ENCODE results near the gene XPC.

The XPC gene

DNA sequence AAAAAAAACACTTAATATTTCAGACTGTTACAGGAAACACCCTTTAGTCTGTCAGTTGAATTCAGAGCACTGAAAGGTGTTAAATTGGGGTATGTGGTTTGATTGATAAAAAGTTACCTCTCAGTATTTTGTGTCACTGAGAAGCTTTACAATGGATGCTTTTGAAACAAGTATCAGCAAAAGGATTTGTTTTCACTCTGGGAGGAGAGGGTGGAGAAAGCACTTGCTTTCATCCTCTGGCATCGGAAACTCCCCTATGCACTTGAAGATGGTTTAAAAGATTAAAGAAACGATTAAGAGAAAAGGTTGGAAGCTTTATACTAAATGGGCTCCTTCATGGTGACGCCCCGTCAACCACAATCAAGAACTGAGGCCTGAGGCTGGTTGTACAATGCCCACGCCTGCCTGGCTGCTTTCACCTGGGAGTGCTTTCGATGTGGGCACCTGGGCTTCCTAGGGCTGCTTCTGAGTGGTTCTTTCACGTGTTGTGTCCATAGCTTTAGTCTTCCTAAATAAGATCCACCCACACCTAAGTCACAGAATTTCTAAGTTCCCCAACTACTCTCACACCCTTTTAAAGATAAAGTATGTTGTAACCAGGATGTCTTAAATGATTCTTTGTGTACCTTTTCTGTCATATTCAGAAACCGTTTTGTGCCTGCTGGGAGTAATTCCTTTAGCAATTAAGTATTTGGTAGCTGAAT lies 35.7 kb downstream of the XPC start:
- TF ChIP-seq, protein P1, sequence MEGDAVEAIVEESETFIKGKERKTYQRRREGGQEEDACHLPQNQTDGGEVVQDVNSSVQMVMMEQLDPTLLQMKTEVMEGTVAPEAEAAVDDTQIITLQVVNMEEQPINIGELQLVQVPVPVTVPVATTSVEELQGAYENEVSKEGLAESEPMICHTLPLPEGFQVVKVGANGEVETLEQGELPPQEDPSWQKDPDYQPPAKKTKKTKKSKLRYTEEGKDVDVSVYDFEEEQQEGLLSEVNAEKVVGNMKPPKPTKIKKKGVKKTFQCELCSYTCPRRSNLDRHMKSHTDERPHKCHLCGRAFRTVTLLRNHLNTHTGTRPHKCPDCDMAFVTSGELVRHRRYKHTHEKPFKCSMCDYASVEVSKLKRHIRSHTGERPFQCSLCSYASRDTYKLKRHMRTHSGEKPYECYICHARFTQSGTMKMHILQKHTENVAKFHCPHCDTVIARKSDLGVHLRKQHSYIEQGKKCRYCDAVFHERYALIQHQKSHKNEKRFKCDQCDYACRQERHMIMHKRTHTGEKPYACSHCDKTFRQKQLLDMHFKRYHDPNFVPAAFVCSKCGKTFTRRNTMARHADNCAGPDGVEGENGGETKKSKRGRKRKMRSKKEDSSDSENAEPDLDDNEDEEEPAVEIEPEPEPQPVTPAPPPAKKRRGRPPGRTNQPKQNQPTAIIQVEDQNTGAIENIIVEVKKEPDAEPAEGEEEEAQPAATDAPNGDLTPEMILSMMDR (IDR thresholded peaks at IDR 0.05; ENCODE audit: low read depth, low read length, missing control alignments): no peak
- DNase-seq (ENCODE audit: low read depth): no peak
- H3K4me3 ChIP-seq (ENCODE audit: low read depth, low read length): no peak overlapping the region
- in situ Hi-C loops (cut with HindIII; ENCODE audit: low sequenced_read_pairs): no loop called here

DNA sequence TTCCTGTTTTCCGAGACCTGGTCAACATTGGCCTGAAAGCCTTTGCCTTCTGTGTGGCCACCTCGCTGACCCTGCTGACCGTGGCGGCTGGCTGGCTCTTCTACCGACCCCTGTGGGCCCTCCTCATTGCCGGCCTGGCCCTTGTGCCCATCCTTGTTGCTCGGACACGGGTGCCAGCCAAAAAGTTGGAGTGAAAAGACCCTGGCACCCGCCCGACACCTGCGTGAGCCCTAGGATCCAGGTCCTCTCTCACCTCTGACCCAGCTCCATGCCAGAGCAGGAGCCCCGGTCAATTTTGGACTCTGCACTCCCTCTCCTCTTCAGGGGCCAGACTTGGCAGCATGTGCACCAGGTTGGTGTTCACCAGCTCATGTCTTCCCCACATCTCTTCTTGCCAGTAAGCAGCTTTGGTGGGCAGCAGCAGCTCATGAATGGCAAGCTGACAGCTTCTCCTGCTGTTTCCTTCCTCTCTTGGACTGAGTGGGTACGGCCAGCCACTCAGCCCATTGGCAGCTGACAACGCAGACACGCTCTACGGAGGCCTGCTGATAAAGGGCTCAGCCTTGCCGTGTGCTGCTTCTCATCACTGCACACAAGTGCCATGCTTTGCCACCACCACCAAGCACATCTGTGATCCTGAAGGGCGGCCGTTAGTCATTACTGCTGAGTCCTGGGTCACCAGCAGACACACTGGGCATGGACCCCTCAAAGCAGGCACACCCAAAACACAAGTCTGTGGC lies 36.6 kb downstream of the XPC start:
- no peak overlapping the region for H3K4me3 ChIP-seq (ENCODE audit: low read depth, low read length)
- DNase-seq (ENCODE audit: low read depth): no peak
- TF ChIP-seq, protein P1 (IDR thresholded peaks at IDR 0.05; ENCODE audit: low read depth, low read length, missing control alignments): no peak
- in situ Hi-C loops (cut with HindIII; ENCODE audit: low sequenced_read_pairs): no loop called here

DNA sequence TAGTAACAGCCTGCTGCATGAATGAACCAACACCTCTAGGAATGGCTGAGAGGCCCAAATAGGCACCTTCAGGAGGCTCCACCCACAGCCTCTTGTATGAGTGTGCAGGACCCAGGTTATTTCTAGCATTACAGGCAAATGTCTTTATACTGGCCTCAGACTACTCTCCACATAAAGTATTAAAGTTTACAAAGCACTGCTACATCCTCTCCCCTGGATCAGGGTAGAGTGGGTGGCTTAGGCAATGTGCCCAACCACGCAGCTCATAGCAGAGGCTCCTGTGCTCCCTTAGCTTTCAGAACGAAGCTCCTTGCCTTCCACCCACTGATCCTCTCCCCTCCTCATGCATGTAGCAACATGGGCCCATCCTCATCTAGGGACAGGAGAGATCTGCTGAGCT lies 37.3 kb downstream of the XPC start:
- in situ Hi-C loops (cut with HindIII; ENCODE audit: low sequenced_read_pairs): no loop called here
- no peak for DNase-seq (ENCODE audit: low read depth)
- TF ChIP-seq, protein P1 (IDR thresholded peaks at IDR 0.05; ENCODE audit: low read depth, low read length, missing control alignments): no peak
- H3K4me3 ChIP-seq (ENCODE audit: low read depth, low read length): no peak overlapping the region

DNA sequence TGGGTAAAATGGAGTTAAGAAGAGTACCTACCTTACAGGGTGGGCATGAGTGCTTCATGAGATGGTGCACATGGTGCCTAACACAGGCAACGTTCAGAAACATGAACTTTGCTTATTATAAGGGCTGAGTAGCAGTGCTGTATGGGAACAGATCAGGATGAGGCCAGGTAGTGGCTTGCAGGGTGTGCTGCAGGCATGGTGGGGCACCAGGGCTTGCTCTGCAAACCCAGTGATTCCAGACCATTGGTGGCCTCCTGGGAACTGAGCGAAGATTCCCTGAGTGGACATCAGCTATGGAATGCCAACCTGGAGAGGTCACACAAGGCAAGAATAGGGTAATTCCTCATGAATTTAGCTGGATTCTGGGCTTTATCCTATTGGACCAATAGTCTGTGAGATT lies 37.7 kb downstream of the XPC start:
- no peak for DNase-seq (ENCODE audit: low read depth)
- in situ Hi-C loops (cut with HindIII; ENCODE audit: low sequenced_read_pairs): no loop called here
- no peak overlapping the region for H3K4me3 ChIP-seq (ENCODE audit: low read depth, low read length)
- TF ChIP-seq, protein P1 (IDR thresholded peaks at IDR 0.05; ENCODE audit: low read depth, low read length, missing control alignments): no peak

DNA sequence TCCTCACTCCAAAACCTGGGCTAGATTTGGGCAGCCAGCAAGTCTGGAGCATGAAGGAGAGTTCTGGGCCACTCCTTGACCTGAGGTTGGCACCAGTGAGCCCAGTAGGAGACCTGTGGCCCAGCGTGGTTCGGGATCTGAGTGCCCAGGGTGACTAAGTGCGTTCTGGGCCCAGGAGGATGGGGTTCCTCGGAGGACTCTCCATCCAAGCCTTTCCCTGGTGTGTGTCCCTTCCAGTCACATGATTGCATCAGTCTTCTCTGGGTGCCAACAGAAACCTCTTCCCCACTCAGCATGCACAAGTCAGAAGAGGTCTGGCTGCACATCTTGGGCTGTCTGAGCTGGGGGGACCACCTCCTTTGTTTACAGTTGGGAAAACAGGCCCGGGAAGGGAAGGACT lies 38.6 kb downstream of the XPC start:
- no peak overlapping the region for H3K4me3 ChIP-seq (ENCODE audit: low read depth, low read length)
- TF ChIP-seq, protein P1 (IDR thresholded peaks at IDR 0.05; ENCODE audit: low read depth, low read length, missing control alignments): no peak
- DNase-seq (ENCODE audit: low read depth): no peak
- in situ Hi-C loops (cut with HindIII; ENCODE audit: low sequenced_read_pairs): no loop called here

DNA sequence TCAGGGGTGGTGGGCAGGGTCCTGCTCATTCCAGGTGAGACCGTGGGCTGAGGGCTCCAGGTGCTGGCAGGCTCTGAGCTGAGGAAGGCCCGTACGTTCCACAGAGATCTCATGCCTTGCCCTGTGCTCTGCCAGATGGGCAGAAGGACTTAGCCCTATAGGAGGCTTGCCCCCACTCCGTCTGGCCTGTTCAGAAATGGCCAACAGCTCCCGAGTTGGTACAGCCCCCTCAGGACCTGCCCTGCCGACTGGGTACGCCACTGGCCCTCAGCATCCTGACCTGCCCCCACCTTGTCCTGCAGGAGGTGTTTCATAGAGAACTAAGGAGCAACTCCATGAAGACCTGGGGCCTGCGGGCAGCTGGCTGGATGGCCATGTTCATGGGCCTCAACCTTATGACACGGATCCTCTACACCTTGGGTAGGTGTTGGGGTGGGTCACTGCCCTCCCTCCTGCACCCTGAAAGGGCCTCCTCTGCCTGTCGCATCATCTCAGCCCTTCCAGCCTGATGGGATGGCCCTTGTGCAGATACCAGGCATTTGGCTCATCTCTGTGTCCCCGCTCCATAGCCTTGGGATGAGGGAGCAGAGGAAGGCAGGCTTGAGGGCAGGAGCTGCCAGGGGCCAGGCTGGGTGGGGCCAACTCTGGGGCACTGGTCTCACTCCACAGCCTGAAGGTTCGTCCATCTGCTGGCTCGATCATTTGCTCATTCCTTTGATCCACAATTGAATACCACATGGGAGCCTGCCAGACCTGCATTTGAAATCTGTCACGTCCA lies 39.3 kb downstream of the XPC start:
- TF ChIP-seq, protein P1 (IDR thresholded peaks at IDR 0.05; ENCODE audit: low read depth, low read length, missing control alignments): no peak
- DNase-seq (ENCODE audit: low read depth): no peak
- in situ Hi-C loops (cut with HindIII; ENCODE audit: low sequenced_read_pairs): no loop called here
- H3K4me3 ChIP-seq (ENCODE audit: low read depth, low read length): no peak overlapping the region
